ENCODE measurements around the gene RTP3. TPM values are rescaled to one million over a fixed set of nuclear protein-coding genes. Genes with fewer than 3 reads are reported as not detected.
"Not testable (repeated sequence)": the region's sequence is repeated elsewhere in the genome, so short reads cannot be mapped to it uniquely, and the experiment has no call there.

The RTP3 gene
- total RNA-seq, 2 experiments from 2014 or later: not detected

DNA sequence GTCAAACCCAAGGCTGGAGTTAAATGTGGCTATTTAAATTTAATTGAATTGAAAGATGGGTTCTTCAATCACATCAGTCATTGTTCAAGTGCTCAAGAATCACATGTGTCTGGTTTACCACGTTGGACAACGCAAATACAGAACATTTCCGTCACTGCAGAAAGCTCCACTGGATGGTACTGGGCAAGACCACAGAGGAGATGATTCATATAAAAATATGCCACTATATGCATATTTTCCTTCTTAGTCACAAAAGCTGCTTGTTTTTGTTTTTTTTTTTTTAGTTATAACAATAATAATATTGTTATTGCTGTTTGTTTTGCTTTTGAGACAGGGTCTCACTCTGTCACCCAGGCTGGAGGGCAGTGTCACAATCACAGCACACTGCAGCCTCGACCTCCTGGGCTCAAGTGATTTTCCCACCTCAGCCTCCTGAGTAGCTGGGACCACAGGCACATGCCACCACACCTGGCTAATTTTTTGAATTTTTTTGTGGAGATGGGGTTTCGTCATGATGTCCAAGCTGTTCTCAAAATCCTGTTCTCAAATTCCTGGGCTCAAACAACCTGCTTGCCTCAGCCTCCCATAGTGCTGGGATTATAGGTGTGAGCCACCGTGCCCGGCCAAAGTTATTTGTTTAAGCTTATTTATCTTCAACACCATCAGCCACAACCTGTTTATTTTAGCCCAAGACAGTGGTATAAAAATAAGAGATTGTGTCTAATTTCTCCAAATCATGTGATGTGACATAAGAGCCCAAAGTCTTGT is 19.4 kb downstream of the RTP3 start:
- no peaks in the 10 kb centered on the region for H3K36me3 Mint-ChIP-seq (ENCODE audit: low read depth)
- H3K27ac Mint-ChIP-seq: no peak overlapping the region
- intact Hi-C loops (cut with micrococcal nuclease): no loop called here
- TF ChIP-seq, protein P1, sequence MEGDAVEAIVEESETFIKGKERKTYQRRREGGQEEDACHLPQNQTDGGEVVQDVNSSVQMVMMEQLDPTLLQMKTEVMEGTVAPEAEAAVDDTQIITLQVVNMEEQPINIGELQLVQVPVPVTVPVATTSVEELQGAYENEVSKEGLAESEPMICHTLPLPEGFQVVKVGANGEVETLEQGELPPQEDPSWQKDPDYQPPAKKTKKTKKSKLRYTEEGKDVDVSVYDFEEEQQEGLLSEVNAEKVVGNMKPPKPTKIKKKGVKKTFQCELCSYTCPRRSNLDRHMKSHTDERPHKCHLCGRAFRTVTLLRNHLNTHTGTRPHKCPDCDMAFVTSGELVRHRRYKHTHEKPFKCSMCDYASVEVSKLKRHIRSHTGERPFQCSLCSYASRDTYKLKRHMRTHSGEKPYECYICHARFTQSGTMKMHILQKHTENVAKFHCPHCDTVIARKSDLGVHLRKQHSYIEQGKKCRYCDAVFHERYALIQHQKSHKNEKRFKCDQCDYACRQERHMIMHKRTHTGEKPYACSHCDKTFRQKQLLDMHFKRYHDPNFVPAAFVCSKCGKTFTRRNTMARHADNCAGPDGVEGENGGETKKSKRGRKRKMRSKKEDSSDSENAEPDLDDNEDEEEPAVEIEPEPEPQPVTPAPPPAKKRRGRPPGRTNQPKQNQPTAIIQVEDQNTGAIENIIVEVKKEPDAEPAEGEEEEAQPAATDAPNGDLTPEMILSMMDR (IDR thresholded peaks at IDR 0.05): no peak
- H3K4me3 Mint-ChIP-seq: no peak overlapping the region
- DNase-seq (no peak), ATAC-seq (peak; percentile 58)
- no peaks in the 10 kb centered on the region for H3K27me3 Mint-ChIP-seq
- H3K4me1 Mint-ChIP-seq (ENCODE audit: low read depth): no peaks in the 10 kb centered on the region
- CTCF ChIA-PET: interaction anchor here (0.7 to 3.4 kb wide), 4 partner anchors 9 to 112 kb away, joined by 4 to 24 read pairs (median 6); no protein-coding TSS in a partner anchor
- POLR2A ChIA-PET: interaction anchor here (0.6 kb wide), 1 partner anchor 17 kb away, joined by 4 read pairs; no protein-coding TSS in a partner anchor
- no peaks in the 10 kb centered on the region for H3K9me3 Mint-ChIP-seq

DNA sequence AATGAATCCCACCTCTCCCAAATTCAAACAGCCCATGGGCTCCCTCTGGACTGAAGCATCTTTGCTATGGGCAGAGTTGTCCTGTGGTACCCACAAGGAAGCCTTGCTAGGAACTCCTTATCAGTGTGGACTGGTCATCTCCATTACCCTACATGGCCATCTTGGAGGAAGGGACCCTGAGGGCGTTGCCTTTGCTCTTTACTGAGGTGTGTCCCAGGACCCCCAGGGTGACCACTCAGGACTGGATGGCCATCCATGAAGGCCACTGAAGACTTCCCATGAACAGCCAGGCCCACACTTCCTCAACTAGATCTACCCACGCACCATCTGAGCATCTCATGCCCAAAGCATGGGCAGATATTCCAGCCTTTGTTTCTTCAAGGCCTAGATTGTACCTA is 20.0 kb downstream of the RTP3 start:
- no peak overlapping the region for H3K27ac Mint-ChIP-seq

DNA sequence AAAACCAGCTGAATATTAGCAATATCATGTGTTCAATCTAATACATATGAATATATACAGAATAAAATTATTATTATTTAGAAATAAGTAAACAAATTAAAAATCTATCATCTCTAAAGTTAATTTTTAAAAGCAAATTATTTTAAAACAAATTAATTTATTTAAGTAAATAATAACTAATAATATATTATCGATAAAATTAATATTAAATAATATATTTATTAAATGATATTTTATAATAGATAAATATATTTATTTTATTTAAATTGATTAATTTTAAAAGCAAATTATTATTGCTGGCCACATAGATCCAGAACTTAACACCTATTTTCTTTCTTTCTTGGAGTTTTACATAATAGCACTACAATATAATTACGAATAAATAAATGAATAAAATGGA is 22.2 kb downstream of the RTP3 start:
- TF ChIP-seq, protein P1 (IDR thresholded peaks at IDR 0.05): no peak

More for the DNA sequence above, 20.0 kb downstream of the RTP3 start:
- Mint-ChIP-seq H3K36me3 (ENCODE audit: low read depth) (no peaks in the 10 kb centered on the region), H3K4me1 (ENCODE audit: low read depth) (no peaks in the 10 kb centered on the region), H3K27me3 (no peaks in the 10 kb centered on the region), H3K9me3 (no peaks in the 10 kb centered on the region), H3K4me3 (no peak overlapping the region)
- ATAC-seq: no peak
- no peak for DNase-seq
- POLR2A ChIA-PET: no interaction called here
- intact Hi-C loops (cut with micrococcal nuclease): no loop called here
- CTCF ChIA-PET: interaction anchor here (0.7 to 3.4 kb wide), 3 partner anchors 15 to 112 kb away, joined by 5 to 24 read pairs (median 6); no protein-coding TSS in a partner anchor
- TF ChIP-seq, protein P1 (IDR thresholded peaks at IDR 0.05): no peak

DNA sequence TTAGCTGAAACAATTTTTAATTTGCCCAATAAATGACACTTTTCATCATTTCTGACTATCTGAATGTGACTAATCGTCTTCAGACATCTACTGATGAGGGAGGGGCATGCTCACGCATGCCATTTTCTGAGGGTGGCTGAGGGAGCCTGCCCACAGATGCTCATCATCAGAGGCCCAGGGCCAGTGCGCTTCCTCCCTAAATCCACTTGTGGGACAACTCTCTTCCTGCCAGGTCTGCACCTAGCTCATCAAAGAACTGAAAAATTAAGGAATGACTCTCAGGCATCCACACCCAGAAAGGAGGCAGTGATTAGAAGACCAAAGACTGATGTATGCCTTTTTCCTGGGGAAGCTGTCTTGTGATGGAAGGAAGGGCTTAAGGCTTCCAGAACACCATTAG is 22.8 kb downstream of the RTP3 start:
- ATAC-seq (no peak), DNase-seq (no peak)
- Mint-ChIP-seq H3K36me3 (ENCODE audit: low read depth) (no peaks in the 10 kb centered on the region), H3K27ac (no peak overlapping the region), H3K27me3 (no peaks in the 10 kb centered on the region), H3K4me1 (ENCODE audit: low read depth) (no peaks in the 10 kb centered on the region), H3K9me3 (no peaks in the 10 kb centered on the region), H3K4me3 (no peak overlapping the region)
- CTCF ChIA-PET: no interaction called here
- TF ChIP-seq, protein P1 (IDR thresholded peaks at IDR 0.05): no peak
- POLR2A ChIA-PET: interaction anchor here (0.5 kb wide), 1 partner anchor 11 kb away, joined by 3 read pairs; no protein-coding TSS in a partner anchor
- intact Hi-C loops (cut with micrococcal nuclease): no loop called here

More for the DNA sequence above, 22.2 kb downstream of the RTP3 start:
- intact Hi-C loops (cut with micrococcal nuclease): no loop called here
- no peak overlapping the region for H3K4me3 Mint-ChIP-seq
- H3K36me3 Mint-ChIP-seq (ENCODE audit: low read depth): no peaks in the 10 kb centered on the region
- DNase-seq (no peak), ATAC-seq (no peak)
- ChIA-PET POLR2A (interaction anchor here (0.9 kb wide), 1 partner anchor 19 kb away, joined by 5 read pairs; no protein-coding TSS in a partner anchor), CTCF (no interaction called here)
- H3K27me3 Mint-ChIP-seq: no peaks in the 10 kb centered on the region
- H3K27ac Mint-ChIP-seq: no peak overlapping the region
- H3K4me1 Mint-ChIP-seq (ENCODE audit: low read depth): no peaks in the 10 kb centered on the region
- H3K9me3 Mint-ChIP-seq: no peaks in the 10 kb centered on the region

DNA sequence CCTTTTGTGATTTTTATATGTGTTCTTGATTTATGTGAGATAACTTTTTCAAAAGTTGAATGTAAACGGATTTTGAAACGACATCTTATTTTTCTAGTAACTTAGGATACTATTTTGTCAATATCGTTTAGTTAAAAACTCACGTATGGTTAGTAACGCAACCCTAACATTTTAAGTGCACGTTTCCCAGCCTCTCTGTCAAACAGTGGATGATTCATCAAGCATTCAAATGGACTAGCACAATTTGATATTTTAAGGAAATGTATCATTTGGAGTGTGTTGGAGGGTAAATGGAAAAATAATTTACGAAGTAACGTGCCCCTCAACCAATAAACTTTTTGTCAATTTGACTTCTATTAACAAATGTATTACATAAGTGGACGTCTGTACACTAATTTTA is 23.3 kb downstream of the RTP3 start:
- intact Hi-C loops (cut with micrococcal nuclease): no loop called here
- no peaks in the 10 kb centered on the region for H3K9me3 Mint-ChIP-seq
- POLR2A ChIA-PET: interaction anchor here (0.5 to 0.6 kb wide), 2 partner anchors 12 to 1652 kb away, joined by 3 to 5 read pairs; no protein-coding TSS in a partner anchor
- TF ChIP-seq, protein P1 (IDR thresholded peaks at IDR 0.05): no peak
- H3K27me3 Mint-ChIP-seq: no peaks in the 10 kb centered on the region
- no peak for ATAC-seq
- no peak overlapping the region for H3K4me3 Mint-ChIP-seq
- no peak for DNase-seq
- H3K36me3 Mint-ChIP-seq (ENCODE audit: low read depth): no peaks in the 10 kb centered on the region
- CTCF ChIA-PET: interaction anchor here (1.8 kb wide), 1 partner anchor 32 kb away, joined by 10 read pairs; no protein-coding TSS in a partner anchor
- no peak overlapping the region for H3K27ac Mint-ChIP-seq
- H3K4me1 Mint-ChIP-seq (ENCODE audit: low read depth): no peaks in the 10 kb centered on the region

DNA sequence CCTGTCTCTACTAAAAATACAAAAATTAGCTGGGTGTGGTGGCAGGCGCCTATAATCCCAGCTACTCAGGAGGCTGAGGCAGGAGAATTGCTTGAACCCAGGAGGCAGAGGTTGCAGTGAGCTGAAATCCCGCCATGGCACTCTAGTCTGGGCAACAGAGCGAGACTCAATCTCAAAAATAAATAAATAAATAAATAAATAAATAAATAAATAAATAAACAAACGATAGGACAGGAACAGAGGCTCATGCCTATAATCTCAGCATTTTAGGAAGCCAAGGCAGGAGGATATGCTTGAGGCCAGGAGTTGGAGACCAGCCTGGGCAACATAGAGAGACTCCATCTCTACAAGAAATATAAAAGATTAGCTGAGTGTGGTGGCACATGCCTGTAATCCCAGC is 24.4 kb downstream of the RTP3 start:
- intact Hi-C loops (cut with micrococcal nuclease); H3K4me1 Mint-ChIP-seq (ENCODE audit: low read depth); ATAC-seq; H3K9me3 Mint-ChIP-seq; H3K4me3 Mint-ChIP-seq; H3K27ac Mint-ChIP-seq; H3K36me3 Mint-ChIP-seq (ENCODE audit: low read depth); H3K27me3 Mint-ChIP-seq; DNase-seq: not testable (repeated sequence)
- ChIA-PET POLR2A (interaction anchor here (0.6 kb wide), 1 partner anchor 46 kb away, joined by 3 read pairs; no protein-coding TSS in a partner anchor), CTCF (interaction anchor here (1.8 kb wide), 1 partner anchor 33 kb away, joined by 10 read pairs; no protein-coding TSS in a partner anchor)

Data from activated CD8-positive, alpha-beta T cell treated with anti-CD3 and anti-CD28 coated beads for 36 hours (primary cell).